ENCODE results near the gene PARP2. TPM values are rescaled to one million over a fixed set of nuclear protein-coding genes. Genes with fewer than 3 reads are reported as not detected.
A peak's percentile ranks its signal among the peaks of the same experiment; 100 is the strongest.

Gene PARP2
- total RNA-seq = 4.6 and 7.6 TPM in 2 replicates

GRCh38 chr14:20343092-20343861 lies at the start of gene PARP2:
PARP2 (plus strand) TSS chr14:20343635; CDS start chr14:20343642, 7 bp downstream.

GRCh38 chr14:20305265-20306078 lies 38.0 kb upstream of the PARP2 start, which contains the start of gene TTC5:
TTC5 (minus strand) TSS chr14:20305951; CDS start chr14:20305937, 14 bp downstream.

GRCh38 chr14:20332788-20333493 lies 10.5 kb upstream of the PARP2 start, which contains the start of gene CCNB1IP1:
CCNB1IP1 (minus strand) TSS chr14:20333279; CDS start chr14:20316523, 16,756 bp downstream.

Small RNA genes lying within 50 kb of the gene (small RNA-seq; reads per million reads assigned to genes)
- gene SNORA79B = 11.7 reads per million, percentile 92 among the genes with 10 or more reads in this experiment
- gene SNORD126 = 196 reads per million, percentile 99 among the genes with 10 or more reads in this experiment

Other genes starting within 250 kb of the PARP2 start
- not detected in 2 replicates for gene OR4K17, start 232.9 kb upstream of the PARP2 start, total RNA-seq
- gene OR4N5, start 204.8 kb upstream of the PARP2 start, total RNA-seq = not detected in 2 replicates
- not detected in 2 replicates for gene OR11G2, start 152.7 kb upstream of the PARP2 start, total RNA-seq
- not detected in 2 replicates for gene OR11H6, start 119.9 kb upstream of the PARP2 start, total RNA-seq
- not detected in 2 replicates for gene OR11H7, start 114.7 kb upstream of the PARP2 start, total RNA-seq
- not detected in 2 replicates for gene OR11H4, start 104.3 kb upstream of the PARP2 start, total RNA-seq
- 15.3 and 20.5 TPM in 2 replicates for gene TTC5, start 37.7 kb upstream of the PARP2 start, total RNA-seq
- 48.2 and 48.5 TPM in 2 replicates for gene CCNB1IP1, start 10.4 kb upstream of the PARP2 start, total RNA-seq
- 32.8 and 34.5 TPM in 2 replicates for gene TEP1, start 69.9 kb downstream of the PARP2 start, total RNA-seq
- gene KLHL33, start 92.5 kb downstream of the PARP2 start, total RNA-seq = 0.32 and 0.49 TPM in 2 replicates
- gene OSGEP, start 111.2 kb downstream of the PARP2 start, total RNA-seq = 36.8 and 41.7 TPM in 2 replicates
- gene APEX1, start 111.6 kb downstream of the PARP2 start, total RNA-seq = 81.6 and 91.2 TPM in 2 replicates
- 31.6 and 35.6 TPM in 2 replicates for gene PIP4P1, start 117.8 kb downstream of the PARP2 start, total RNA-seq
- gene PNP, start 125.8 kb downstream of the PARP2 start, total RNA-seq = 9.9 and 13.4 TPM in 2 replicates
- not detected in 2 replicates for gene RNASE10, start 161.9 kb downstream of the PARP2 start, total RNA-seq
- gene RNASE9, start 217.4 kb downstream of the PARP2 start, total RNA-seq = not detected in 2 replicates
- gene RNASE11, start 244.4 kb downstream of the PARP2 start, total RNA-seq = not detected in 2 replicates
- gene RNASE12, start 247.7 kb downstream of the PARP2 start, total RNA-seq = not detected in 2 replicates